Activated T-cell treated with anti-CD3 and anti-CD28 coated beads, Interleukin-2, amount 50 U/mL, for 4 hours (primary cell): Measurements from ENCODE around the gene CAMTA1. TPM values are rescaled to one million over a fixed set of nuclear protein-coding genes. Genes with fewer than 3 reads are reported as not detected.

Experiments used
- ATAC-seq, 2 donors: fragments of 200-7000 bp; cut with Tn5 transposase; one replicate each; pipeline ENCODE4 v1.10.0; 2021
- DNase-seq: peaks from one replicate; pipeline ENCODE4 v3.0.0-alpha.2; 2020
- H3K27me3 Mint-ChIP-seq: one replicate; pipeline ENCODE4 v1.8.0; 2021; ENCODE audit warnings: low read depth, mixed read lengths
- H3K36me3 Mint-ChIP-seq: one replicate; pipeline ENCODE4 v1.8.0; 2022; ENCODE audit warnings: mixed read lengths; ENCODE audit not compliant: insufficient read depth
- H3K4me1 Mint-ChIP-seq: one replicate; pipeline ENCODE4 v1.8.0; 2021; ENCODE audit warnings: low read depth, mixed read lengths
- H3K4me3 Mint-ChIP-seq: one replicate; pipeline ENCODE4 v1.8.0; 2021; ENCODE audit warnings: mild to moderate bottlenecking, moderate library complexity, mixed read lengths
- H3K9me3 Mint-ChIP-seq: one replicate; pipeline ENCODE4 v1.8.0; 2021; ENCODE audit warnings: mixed read lengths
- total RNA-seq, 3 donors: library from RNA; stranded (reverse); gene quantifications; one replicate each; pipeline ENCODE4 v1.2.1, GENCODE V29; 2021

Gene CAMTA1
- total RNA-seq, 3 donors from 2014 or later, result 47.5 to 50.3 (median 47.7) TPM

DNA sequence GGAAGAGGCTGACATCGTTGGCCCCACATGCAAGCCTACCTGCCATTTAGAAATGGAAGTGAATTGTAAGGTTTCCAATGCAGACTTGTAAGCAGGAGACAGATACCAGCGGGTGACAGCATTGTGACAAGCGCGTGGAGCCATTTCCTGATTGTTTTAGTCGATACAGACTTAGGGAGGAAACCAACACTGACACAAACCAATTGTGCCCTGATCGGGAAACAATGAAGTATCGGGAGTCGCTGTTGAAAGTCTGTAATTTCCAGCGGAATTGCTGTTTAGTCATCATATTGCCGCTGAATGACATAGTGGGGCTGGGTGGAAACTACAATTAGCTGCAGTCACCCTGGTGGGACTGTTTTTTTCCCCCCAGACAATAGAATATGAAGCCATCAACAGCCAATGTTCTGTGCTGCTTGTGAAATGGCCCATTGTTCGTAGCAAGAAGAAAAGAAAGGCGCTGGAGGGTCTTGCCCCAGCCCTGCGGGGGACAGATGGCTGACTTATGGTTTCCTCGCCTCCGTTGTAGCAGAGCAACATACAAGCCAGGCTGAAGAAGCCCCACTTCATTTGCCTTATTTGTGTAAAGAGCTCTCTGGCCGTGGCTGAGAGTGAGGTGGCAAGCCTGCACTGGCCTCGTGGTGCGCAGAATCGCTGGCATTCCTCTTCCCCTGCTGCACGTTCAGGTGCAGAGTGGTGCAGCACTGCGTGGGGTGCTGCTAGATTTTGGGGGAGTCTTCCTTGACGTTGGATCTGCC lies 462.7 kb downstream of the CAMTA1 start:
- no peak for ATAC-seq

GRCh38 chr1:7248549-7249199 lies 463.4 kb downstream of the CAMTA1 start:
- no peaks in the 10 kb centered on the region for H3K36me3 Mint-ChIP-seq
- H3K27me3 Mint-ChIP-seq, result peaks cover 33% of the 10 kb centered on the region
- no peaks in the 10 kb centered on the region for H3K4me1 Mint-ChIP-seq
- ATAC-seq (no peak), DNase-seq (no peak)
- no peaks in the 10 kb centered on the region for H3K9me3 Mint-ChIP-seq
- no peak overlapping the region for H3K4me3 Mint-ChIP-seq

More for the DNA sequence above, 462.7 kb downstream of the CAMTA1 start:
- no peak overlapping the region for H3K4me3 Mint-ChIP-seq
- no peak for DNase-seq
- H3K4me1 Mint-ChIP-seq, result no peaks in the 10 kb centered on the region
- H3K27me3 Mint-ChIP-seq, result peaks cover 33% of the 10 kb centered on the region
- H3K36me3 Mint-ChIP-seq, result no peaks in the 10 kb centered on the region
- H3K9me3 Mint-ChIP-seq, result no peaks in the 10 kb centered on the region

DNA sequence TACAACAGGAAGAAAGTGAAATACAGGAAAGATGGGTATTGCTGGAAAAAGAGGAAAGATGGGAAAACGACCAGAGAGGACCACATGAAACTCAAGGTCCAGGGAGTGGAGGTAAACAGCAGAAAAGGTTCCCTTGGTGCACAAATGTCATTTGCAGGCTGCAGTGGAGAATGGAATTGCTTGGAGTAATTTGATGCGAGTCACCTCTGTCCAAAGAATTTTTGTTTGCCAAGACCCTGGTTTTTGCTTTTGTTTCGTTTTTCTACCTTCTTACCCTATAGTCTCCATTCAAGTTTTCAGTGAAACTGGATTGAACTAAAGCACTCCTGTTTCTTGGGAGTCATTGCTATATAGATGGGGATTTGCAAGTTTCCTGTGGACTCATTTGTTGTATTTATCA lies 464.3 kb downstream of the CAMTA1 start:
- Mint-ChIP-seq H3K4me3 (no peak overlapping the region), H3K36me3 (no peaks in the 10 kb centered on the region), H3K9me3 (no peaks in the 10 kb centered on the region), H3K4me1 (no peaks in the 10 kb centered on the region), H3K27me3 (peaks cover 36% of the 10 kb centered on the region)
- DNase-seq, result no peak
- no peak for ATAC-seq

DNA sequence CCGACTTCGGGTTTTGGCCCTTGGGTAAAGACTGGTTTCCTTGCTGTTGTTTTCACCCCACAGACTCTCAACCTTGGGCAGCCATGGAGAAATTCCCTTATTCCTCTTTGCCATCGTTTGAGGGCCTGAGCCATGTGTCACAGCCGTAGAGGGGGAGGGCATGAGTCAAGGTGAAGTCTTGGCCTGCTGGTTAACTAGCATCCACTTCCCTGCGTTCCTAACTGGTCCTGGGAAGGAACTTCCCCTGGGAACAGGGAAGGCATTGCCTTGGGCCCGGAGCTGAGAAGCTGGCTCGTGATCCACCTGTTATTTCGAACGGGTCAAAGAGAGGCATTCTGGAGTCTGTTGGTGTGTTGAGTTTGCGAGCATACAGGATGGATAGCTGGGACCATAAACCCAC lies 464.9 kb downstream of the CAMTA1 start:
- Mint-ChIP-seq H3K36me3 (no peaks in the 10 kb centered on the region), H3K27me3 (peaks cover 38% of the 10 kb centered on the region), H3K9me3 (no peaks in the 10 kb centered on the region), H3K4me1 (no peaks in the 10 kb centered on the region), H3K4me3 (no peak overlapping the region)
- ATAC-seq, result no peak
- DNase-seq, result no peak

DNA sequence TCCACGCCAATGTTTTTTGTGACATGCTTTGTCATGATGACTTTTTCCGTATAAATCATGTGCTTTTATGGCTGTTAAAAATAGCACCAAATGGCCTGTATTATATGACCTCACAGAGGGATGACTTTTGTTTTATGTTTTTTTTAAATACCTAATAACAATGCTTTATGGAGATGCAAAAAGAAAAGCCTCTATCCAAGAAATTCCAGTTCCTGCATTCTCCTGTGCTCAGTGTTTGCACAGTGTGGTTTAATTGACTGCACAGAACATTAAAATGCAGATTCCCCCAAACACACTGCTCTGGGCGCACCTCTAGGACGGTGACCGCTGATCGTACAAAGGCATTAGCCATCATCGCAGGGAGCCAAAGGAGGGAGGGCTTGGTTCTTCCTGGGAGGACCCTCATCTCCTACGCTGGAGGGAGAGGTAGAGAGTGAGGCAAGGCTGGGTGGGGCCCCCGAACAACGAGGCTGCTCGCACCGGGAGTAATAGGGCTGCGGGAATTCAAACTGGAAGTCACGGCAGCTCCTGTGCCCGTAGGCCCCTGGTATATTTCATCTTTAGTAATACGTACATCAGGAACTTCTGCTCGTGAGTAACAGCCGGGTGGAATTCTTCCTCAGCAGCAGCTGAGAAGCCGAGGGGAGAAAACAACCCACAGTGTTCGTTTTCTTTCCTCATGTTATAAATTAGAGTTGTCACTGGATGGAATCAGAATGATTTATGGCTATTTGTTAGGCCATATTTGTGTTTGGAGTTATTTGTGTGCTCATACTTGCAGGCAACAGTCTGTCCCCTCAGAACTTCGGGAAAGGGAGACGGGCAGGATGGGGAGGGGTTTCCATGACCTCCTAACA lies 465.6 kb downstream of the CAMTA1 start:
- no peaks in the 10 kb centered on the region for H3K36me3 Mint-ChIP-seq
- ATAC-seq (no peak), DNase-seq (no peak)
- H3K4me1 Mint-ChIP-seq, result no peaks in the 10 kb centered on the region
- no peaks in the 10 kb centered on the region for H3K9me3 Mint-ChIP-seq
- peaks cover 38% of the 10 kb centered on the region for H3K27me3 Mint-ChIP-seq
- no peak overlapping the region for H3K4me3 Mint-ChIP-seq

DNA sequence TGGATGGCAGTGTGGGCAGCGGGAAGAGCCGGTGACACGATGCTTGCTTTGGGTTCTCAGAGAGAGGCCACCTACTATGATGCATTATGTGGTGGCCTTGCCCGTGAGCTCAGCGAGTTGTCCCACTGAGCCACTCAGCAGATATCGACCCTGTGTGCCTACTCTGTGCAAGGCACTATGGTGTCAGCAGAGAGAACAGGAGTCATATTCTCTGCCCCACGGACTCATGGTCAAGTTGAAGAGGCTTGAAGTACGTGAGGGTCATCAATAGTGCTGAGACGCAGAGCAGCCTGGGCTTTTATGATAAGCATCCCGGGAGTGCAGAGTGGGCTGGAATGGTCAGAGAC lies 466.2 kb downstream of the CAMTA1 start:
- peaks cover 38% of the 10 kb centered on the region for H3K27me3 Mint-ChIP-seq

GRCh38 chr1:7252411-7253117 lies 467.3 kb downstream of the CAMTA1 start:
- ATAC-seq (no peak), DNase-seq (no peak)
- H3K27me3 Mint-ChIP-seq, result peaks cover 29% of the 10 kb centered on the region
- no peaks in the 10 kb centered on the region for H3K36me3 Mint-ChIP-seq
- H3K4me1 Mint-ChIP-seq, result no peaks in the 10 kb centered on the region
- H3K9me3 Mint-ChIP-seq, result no peaks in the 10 kb centered on the region
- H3K4me3 Mint-ChIP-seq, result no peak overlapping the region

More for the DNA sequence above, 466.2 kb downstream of the CAMTA1 start:
- Mint-ChIP-seq H3K9me3 (no peaks in the 10 kb centered on the region), H3K4me3 (no peak overlapping the region), H3K36me3 (no peaks in the 10 kb centered on the region), H3K4me1 (no peaks in the 10 kb centered on the region)
- no peak for ATAC-seq
- DNase-seq, result no peak

- H3K27me3 Mint-ChIP-seq, result peaks cover 24% of the 10 kb centered on the region
- no peaks in the 10 kb centered on the region for H3K9me3 Mint-ChIP-seq
- no peaks in the 10 kb centered on the region for H3K36me3 Mint-ChIP-seq
- DNase-seq (no peak), ATAC-seq (no peak)
- H3K4me1 Mint-ChIP-seq, result no peaks in the 10 kb centered on the region
- H3K4me3 Mint-ChIP-seq, result no peak overlapping the region
These were observed 467.8 kb downstream of the CAMTA1 start for GRCh38 chr1:7253118-7253480.

DNA sequence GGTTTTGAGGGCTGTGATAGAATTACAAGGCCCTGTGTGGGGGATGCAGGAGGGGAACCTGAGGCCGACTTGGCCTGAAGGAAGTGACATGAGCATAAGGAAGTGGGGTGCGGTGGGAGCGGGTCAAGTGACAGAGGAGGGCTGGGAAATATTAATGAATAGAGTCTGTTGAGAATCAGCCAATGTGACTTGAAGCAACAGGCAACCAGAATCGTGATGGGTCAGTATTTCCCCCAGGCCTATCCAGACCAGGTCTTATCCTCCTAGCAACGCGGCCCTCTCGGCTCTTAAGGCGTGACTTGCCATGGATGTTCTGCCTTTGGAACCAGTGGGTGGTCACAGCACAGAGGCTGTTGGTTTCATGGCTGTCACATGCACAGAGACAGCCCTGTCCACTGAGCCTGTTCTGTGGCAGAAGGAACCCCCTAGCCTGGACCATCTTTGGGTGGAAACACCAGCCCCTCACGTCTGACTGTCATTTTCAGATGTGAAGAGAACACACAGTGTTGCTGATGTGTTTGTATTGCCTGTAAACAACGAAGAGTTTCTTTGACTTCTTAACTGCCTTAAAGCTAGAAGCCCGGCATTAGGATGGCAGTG lies 468.8 kb downstream of the CAMTA1 start:
- Mint-ChIP-seq H3K4me1 (no peaks in the 10 kb centered on the region), H3K4me3 (no peak overlapping the region), H3K27me3 (peaks cover 24% of the 10 kb centered on the region), H3K9me3 (no peaks in the 10 kb centered on the region), H3K36me3 (no peaks in the 10 kb centered on the region)
- DNase-seq, result no peak
- no peak for ATAC-seq

- peaks cover 24% of the 10 kb centered on the region for H3K27me3 Mint-ChIP-seq
- no peak overlapping the region for H3K4me3 Mint-ChIP-seq
- DNase-seq (no peak), ATAC-seq (no peak)
- no peaks in the 10 kb centered on the region for H3K9me3 Mint-ChIP-seq
- no peaks in the 10 kb centered on the region for H3K36me3 Mint-ChIP-seq
- H3K4me1 Mint-ChIP-seq, result no peaks in the 10 kb centered on the region
These were observed 470.2 kb downstream of the CAMTA1 start for GRCh38 chr1:7255303-7256058.

- Mint-ChIP-seq H3K4me1 (no peaks in the 10 kb centered on the region), H3K36me3 (no peaks in the 10 kb centered on the region), H3K9me3 (no peaks in the 10 kb centered on the region), H3K27me3 (peaks cover 18% of the 10 kb centered on the region), H3K4me3 (no peak overlapping the region)
- DNase-seq (no peak), ATAC-seq (no peak)
These were observed 471.3 kb downstream of the CAMTA1 start for GRCh38 chr1:7256526-7256925.

- H3K36me3 Mint-ChIP-seq, result no peaks in the 10 kb centered on the region
- H3K4me1 Mint-ChIP-seq, result no peaks in the 10 kb centered on the region
- no peak for DNase-seq
- peaks cover 12% of the 10 kb centered on the region for H3K27me3 Mint-ChIP-seq
- no peaks in the 10 kb centered on the region for H3K9me3 Mint-ChIP-seq
- H3K4me3 Mint-ChIP-seq, result no peak overlapping the region
- no peak for ATAC-seq
These were observed 472.0 kb downstream of the CAMTA1 start for GRCh38 chr1:7257225-7257624.

DNA sequence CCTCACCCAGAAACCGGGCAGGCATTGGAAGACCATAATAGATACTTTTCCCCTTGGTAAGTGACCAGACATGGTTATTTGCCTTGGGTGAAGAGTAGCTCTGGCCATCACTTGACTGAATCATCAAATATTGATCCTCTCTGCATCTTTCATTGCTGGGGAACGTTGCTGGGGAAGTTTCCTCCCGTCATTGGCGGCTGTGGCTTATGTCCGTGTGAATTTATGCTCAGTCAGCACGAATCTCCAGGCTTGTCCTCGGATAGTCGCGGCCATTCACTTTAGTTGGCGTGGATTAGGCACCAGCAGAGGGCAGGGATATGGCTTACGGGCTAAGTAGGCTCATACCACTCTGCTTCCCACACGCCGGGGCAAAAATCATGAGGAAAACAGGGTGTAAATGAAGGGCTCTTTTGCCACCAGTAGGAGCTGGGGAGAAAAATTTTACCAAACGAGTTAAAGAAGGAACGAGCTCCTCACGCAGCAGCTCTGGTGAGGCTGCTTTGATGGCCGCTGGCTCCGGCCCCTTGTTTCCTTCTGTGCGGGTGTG lies 473.4 kb downstream of the CAMTA1 start:
- Mint-ChIP-seq H3K9me3 (no peaks in the 10 kb centered on the region), H3K27me3 (peaks cover 14% of the 10 kb centered on the region), H3K4me3 (no peak overlapping the region), H3K36me3 (no peaks in the 10 kb centered on the region), H3K4me1 (no peaks in the 10 kb centered on the region)
- no peak for ATAC-seq
- no peak for DNase-seq
